GM18870 (cell line): ENCODE data around the gene CPSF6.
"Not testable (repeated sequence)": the region's sequence is repeated elsewhere in the genome, so short reads cannot be mapped to it uniquely, and the experiment has no call there.

ENCODE experiments used
- ATAC-seq: cut with Tn5 transposase; IDR thresholded peaks from one replicate; pipeline ENCODE4 v1.9.1; 2021; ENCODE audit warnings: moderate library complexity; ENCODE audit not compliant: unreplicated experiment

Gene CPSF6

DNA sequence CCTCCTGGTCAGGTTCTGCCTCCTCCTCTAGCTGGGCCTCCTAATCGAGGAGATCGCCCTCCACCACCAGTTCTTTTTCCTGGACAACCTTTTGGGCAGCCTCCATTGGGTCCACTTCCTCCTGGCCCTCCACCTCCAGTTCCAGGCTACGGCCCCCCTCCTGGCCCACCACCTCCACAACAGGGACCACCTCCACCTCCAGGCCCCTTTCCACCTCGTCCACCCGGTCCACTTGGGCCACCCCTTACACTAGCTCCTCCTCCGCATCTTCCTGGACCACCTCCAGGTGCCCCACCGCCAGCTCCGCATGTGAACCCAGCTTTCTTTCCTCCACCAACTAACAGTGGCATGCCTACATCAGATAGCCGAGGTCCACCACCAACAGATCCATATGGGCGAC, 19.3 kb downstream of the CPSF6 start:
- no peak for ATAC-seq

GRCh38 chr12:69262264-69262974, 23.1 kb downstream of the CPSF6 start:
- no peak for ATAC-seq

GRCh38 chr12:69265205-69265604, 25.8 kb downstream of the CPSF6 start:
- no peak for ATAC-seq

DNA sequence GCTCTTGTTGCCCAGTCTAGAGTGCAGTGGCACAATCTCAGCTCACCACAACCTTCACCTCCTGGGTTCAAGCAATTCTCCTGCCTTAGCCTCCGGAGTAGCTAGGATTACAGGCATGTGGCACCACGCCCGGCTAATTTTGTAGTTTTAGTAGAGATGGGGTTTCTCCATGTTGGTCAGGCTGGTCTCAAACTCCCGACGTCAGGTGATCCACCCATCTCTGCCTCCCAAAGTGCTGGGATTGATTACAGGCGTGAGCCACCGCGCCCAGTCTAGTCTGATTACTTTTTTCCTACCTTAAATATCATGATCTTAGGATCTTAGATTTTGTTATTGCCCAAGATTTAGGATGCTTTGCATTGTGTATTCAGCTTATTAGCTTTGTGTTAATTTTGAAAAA, 26.3 kb downstream of the CPSF6 start:
- ATAC-seq, result not testable (repeated sequence)

DNA sequence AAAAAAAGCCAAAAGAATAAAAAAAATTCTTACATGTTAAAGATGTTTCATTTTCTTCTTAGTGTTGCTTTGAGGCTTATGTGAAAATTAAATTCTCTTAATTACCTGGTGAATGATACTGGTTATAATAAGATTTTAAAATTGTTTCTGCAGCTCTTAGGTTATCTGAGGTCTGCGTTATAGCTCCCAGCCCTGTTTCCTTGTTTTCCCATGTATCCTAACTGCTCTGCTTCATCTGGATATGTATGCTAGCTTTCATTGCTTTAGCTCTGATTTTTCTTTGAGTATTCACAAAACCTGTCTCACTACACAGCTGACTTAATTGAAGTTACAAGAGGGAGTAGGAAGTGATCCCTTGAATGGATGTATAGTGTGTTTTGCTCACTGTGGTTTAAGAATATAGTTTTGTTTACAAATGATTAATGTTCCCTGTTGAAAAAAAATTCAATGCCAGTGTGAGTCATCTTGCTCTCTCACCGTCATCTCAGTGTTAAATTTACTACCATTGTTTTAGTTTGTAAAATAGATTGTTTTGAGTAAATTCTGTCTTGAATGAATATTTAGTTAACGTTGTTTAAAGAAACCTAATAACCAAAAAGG, 26.8 kb downstream of the CPSF6 start:
- no peak for ATAC-seq

DNA sequence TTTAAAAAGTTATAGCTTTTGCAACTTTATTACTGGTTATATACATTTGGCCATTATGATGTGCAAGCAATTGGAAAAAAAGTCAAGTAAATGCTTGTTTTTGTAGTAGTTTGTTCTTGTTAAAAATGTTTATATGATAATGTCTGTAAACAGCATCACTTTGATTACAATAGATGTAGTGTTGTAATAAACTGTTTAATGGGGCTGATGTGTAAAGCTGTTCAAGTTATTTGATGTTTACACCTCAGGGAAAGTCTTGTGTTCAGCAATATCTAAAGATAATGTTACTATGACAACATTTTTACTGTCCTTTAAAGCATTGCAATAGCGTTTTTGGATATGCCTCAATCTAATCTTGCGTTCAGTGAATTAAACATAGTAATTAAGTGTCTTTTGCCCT, 30.4 kb downstream of the CPSF6 start:
- ATAC-seq, result no peak

DNA sequence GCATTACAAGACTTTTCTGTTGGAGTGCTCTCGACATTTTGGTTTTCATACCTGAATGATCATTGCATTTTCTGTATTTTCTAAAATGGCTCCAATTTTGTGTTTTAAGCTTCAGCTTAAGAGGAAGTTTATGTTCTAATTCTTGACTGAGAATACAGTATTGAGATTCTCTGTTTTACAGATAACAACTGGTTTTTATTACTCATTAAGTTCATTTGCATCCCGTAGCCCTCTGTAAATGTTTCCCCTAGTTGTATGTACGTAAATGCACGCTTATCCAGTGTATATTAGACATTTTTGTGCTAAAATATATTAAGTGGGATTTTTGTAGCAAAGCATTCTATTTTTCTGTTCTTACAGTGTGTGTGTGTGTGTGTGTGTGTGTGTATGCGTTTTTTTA, 33.1 kb downstream of the CPSF6 start:
- ATAC-seq, result no peak

DNA sequence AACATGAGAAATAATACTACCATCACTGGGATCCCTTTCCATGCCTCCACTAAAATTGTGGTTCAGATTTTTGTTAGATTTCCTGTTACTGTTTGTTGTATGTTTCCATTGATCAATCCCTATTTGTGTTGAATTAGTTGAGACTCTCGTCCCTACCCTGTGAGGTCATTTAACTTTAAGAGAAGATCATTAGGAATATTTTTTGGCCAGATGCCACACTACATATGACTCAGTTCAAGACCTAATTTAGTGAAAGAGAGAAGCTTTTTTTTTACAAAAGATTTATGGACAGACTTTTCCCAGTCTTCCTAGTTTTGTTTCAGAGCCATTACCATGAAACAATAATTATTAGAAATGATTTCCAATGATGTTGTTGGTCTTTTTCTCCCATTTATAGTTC, 35.5 kb downstream of the CPSF6 start:
- ATAC-seq, result no peak

- no peak for ATAC-seq
Measured at GRCh38 chr12:69275471-69275891, 36.1 kb downstream of the CPSF6 start.

DNA sequence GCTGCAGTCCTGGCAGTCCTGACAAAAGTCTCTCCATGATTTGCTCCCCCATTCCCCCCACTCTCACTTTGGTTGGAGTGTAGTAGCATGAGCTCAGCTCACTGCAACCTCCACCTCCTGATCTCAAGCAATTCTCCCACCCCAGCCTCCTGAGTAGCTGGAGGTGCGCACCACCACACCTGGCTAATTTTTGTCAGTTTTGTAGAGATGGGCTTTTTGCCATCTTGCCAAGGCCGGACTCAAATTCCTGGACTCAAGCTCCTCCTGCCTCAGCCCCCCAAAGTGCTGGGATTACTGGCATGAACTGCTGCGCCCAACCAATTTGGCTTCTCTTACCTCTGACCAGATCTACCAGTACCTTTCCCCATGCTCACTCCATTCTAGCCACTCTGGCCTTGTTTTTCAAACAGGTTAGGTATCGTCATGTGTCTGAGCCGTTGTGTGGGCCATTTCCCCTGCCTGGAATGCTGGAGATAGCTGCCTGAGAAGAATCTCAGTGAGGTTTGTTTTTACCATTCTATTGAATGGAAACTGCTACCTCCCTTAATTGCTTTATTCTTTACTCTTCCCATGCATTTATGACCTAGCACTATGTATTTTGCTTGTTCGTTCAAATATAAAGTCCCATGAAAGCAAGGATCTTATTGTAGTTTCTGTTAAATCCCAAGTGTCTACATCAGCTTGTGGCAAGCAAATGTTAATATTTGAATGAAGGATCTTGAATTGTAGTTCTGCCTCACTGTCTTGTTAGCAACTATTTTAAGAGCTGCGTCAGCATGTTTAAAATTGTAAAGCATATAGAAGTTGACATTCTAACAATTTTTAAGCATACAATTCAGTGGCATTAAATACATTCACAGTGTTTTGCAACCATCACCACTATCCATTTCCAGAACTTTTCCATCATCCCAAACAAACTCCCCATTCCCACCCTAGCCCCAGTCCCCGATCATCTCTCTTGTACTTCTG, 39.7 kb downstream of the CPSF6 start:
- ATAC-seq, result no peak

GRCh38 chr12:69284131-69284530, 44.8 kb downstream of the CPSF6 start:
- no peak for ATAC-seq

GRCh38 chr12:69287556-69287955, 48.2 kb downstream of the CPSF6 start:
- ATAC-seq, result no peak

DNA sequence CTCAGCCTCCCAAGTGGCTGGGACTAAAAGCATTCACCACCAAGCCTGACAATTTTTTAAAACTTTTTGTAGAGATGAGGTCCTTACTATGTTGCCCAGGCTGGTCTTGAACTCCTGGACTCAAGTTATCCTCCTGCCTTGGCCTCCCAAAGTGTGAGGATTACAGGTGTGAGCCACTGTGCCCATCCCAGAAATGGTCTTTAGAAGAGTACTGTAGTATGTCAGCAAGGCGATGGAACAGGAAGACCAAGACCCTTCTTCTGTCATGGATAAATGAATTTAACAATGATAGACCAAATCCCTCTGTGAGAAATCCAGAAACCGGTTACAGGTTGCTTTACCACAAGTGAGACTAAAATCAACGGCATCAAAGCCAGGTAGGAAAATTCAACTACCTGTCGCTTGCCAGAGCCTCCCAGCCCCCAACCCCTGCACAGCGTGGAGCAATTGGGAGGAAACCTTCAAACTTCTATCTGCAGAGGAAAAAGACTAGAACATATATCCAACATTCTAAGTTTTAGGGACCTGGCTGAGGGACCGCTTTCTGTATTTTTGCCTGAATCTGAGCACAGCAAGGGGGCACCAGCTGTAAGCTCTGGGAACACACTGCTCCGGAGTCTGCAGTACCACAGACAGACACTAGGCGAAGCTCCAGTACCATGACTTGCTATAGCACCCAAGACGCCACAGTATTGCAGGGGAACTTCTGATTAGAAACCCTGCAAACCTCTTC, 51.3 kb downstream of the CPSF6 start:
- peak; percentile 94 for ATAC-seq

GRCh38 chr12:69291278-69291593, 51.9 kb downstream of the CPSF6 start:
- ATAC-seq, result no peak

DNA sequence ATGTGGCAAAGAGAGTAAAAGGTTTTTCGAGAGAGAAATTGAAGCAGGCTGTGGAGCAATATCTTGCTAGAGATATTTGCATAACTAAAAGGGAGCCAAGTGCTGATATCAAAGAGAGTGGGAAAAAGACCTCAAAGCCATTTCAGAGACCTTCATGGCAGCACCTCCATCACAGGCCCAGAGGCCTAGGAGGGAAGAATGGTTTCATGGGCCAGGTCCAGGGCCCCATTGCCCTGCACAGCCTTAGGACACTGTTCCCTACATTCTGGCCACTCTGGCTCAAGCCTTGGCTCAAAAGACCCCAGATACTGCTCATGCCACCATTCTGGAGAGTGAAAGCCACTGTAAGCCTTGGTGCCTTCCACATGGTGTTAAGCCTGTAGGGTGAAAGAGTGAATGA, 58.8 kb downstream of the CPSF6 start:
- no peak for ATAC-seq

GRCh38 chr12:69298947-69299346, 59.6 kb downstream of the CPSF6 start:
- no peak for ATAC-seq

DNA sequence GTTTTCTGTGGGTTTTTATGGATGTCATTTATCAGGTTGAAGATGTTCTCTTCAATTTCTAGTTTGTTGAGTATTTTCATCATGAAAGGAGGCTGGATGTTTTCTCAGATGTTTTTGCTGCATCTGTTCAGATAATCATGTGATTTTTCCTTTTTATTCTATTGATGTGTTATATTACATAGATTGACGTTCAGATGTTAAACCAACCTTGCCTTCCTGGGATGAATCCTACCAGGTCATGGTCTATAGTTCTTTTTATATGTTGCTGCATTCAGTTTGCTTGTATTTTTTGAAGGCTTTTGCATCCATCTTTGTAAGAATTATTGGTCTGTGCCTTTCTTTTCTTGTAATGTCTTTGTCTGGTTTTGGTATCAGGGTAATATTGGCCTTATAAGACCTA, 64.9 kb downstream of the CPSF6 start:
- ATAC-seq, result no peak

DNA sequence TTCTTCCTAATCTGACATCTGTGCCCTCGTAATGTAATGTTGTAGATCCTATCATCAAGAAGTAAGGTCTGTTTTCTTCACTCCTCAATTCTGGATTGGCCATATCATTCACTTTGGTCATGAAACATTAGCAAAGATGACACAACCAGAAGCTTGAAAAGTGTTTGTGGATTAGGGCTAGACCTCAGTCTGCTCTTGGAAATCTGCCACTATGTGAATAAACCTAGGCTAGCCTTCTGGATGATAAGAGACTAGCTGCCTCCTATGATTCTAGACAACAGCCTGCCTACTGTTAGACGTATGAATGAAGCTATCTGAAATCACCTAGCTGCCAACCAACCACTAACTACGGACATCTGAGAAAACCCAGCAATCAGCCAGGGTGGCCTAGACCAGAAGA, 70.1 kb downstream of the CPSF6 start:
- no peak for ATAC-seq

- ATAC-seq, result no peak
Measured at GRCh38 chr12:69313209-69313608, 73.8 kb downstream of the CPSF6 start.

DNA sequence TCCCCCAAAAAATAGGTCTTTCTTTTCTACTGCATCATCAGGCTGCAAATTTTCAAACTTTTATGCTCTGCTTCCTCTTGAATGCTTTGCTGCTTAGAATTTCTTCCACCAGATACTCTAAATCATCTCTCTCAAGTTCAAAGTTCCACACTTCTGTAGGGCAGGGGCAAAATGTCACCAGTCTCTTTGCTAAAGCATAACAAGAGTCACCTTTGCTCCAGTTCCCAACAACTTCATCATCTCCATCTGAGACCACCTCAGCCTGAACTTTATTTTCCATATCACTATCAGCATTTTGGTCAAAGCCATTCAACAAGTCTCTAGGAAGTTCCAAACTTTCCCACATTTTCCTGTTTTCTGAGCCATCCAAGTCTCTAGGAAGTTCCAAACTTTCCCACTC, 77.4 kb downstream of the CPSF6 start:
- ATAC-seq, result not testable (repeated sequence)

DNA sequence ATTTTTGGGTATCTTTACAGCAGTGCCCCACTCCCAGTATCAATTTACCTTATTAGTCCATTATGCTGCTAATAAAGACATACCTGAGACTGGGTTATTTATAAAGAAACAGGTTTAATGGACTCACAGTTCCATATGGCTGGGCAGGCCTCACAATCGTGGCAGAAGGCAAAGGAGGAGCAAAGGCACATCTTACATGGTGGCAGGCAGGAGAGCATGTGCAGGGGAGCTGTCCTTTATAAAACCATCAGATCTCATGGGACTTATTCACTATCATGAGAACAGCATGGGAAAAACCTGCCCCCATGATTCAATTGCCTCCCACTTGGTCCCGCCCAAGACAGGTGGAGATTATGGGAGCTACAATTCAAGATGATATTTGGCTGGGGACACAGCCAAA, 77.9 kb downstream of the CPSF6 start:
- not testable (repeated sequence) for ATAC-seq
